Esophagus muscularis mucosa (tissue), 4 donors: ENCODE data around the gene ZNF219. TPM values are rescaled to one million over a fixed set of nuclear protein-coding genes. Genes with fewer than 3 reads are reported as not detected.

Source experiments
- DNase-seq: peaks from one replicate; pipeline ENCODE4 v3.0.0-alpha.2; 2017; ENCODE audit errors: extremely low spot score
- H3K27ac ChIP-seq, 4 donors: fragments of 200-600 bp; sonication (generic); replicated peaks in 1 of 4; 1 replicate in 3 of 4; 2 replicates in 1 of 4; pipeline ENCODE4 v1.5.1; 2016 to 2019; ENCODE audit warnings: mild to moderate bottlenecking in 1 of 4
- H3K27me3 ChIP-seq, 4 donors: fragments of 200-600 bp; sonication (generic); one replicate each; pipeline versions ENCODE4 v1.5.1 to v1.6.0; 2016 to 2019
- H3K36me3 ChIP-seq, 4 donors: fragments of 200-600 bp; sonication (generic); one replicate each; pipeline ENCODE4 v1.5.1; 2016 to 2019
- H3K4me1 ChIP-seq, 4 donors: fragments of 200-600 bp; sonication (generic); one replicate each; pipeline ENCODE4 v1.5.1; 2016 to 2019
- H3K4me3 ChIP-seq, 4 donors: fragments of 200-600 bp; sonication (generic); 1 replicate in 2 of 4; 2 replicates in 2 of 4; pipeline ENCODE4 v1.5.1; 2016 to 2019; ENCODE audit warnings: mild to moderate bottlenecking in 4 of 4, moderate library complexity in 1 of 4
- H3K9me3 ChIP-seq, 4 donors: fragments of 200-600 bp; sonication (generic); 1 replicate in 3 of 4; 2 replicates in 1 of 4; pipeline ENCODE4 v1.5.1; 2016 to 2019
- EP300 ChIP-seq: sonication (generic); formaldehyde crosslinking; IDR thresholded peaks from one replicate; pipeline ENCODE4 v1.6.1; 2017; ENCODE audit warnings: antibody characterized with exemption
- POLR2A ChIP-seq: fragments of 450-650 bp; IDR thresholded peaks from one replicate; pipeline ENCODE4 v1.6.1; 2017; ENCODE audit warnings: antibody characterized with exemption, moderate library complexity, mild to moderate bottlenecking, low read depth
- POLR2AphosphoS5 ChIP-seq, 2 donors: sonication (generic); formaldehyde crosslinking; IDR thresholded peaks; one replicate each; pipeline ENCODE4 v1.6.1; 2017; ENCODE audit warnings: antibody characterized with exemption in 2 of 2
- WGBS: methylation state at CpG from one replicate; pipeline ENCODE4 v1.1.5; 2018; 5-methylcytosine and 5-hydroxymethylcytosine counted together
- intact Hi-C: fragments of 100-400 bp; cut with DNase I; formaldehyde crosslinking; loops from one replicate; pipeline ENCODE4 v1.15.1; 2023
- total RNA-seq, 4 donors: library from RNA; depleted of rRNA; stranded (reverse); fragments of >200 nt; gene quantifications; one replicate each; pipeline versions ENCODE4 v1.1.0 to v1.2.1, GENCODE V29; 2016
- TF ChIP-seq, protein P1 (sequence below), 3 experiments: fragments of 200-600 bp in 2 of 3; fragments of 450-650 bp in 1 of 3; sonication (generic) in 2 of 3; IDR thresholded peaks; one replicate each; pipeline ENCODE4 v1.5.1; 2017 to 2019; ENCODE audit warnings: antibody characterized with exemption in 3 of 3, mild to moderate bottlenecking in 2 of 3, moderate library complexity in 1 of 3

The ZNF219 gene
- total RNA-seq, 4 donors from 2014 or later: 64.4 to 116 (median 94.3) TPM

- H3K4me3 ChIP-seq: peak overlapping the region; percentile 62 to 75 (median 71)
- TF ChIP-seq POLR2AphosphoS5 (IDR thresholded peaks at IDR 0.05) (peak; percentile 88 to 95), POLR2A (peak; percentile 75), EP300 (no peak)
- TF ChIP-seq, protein P1, sequence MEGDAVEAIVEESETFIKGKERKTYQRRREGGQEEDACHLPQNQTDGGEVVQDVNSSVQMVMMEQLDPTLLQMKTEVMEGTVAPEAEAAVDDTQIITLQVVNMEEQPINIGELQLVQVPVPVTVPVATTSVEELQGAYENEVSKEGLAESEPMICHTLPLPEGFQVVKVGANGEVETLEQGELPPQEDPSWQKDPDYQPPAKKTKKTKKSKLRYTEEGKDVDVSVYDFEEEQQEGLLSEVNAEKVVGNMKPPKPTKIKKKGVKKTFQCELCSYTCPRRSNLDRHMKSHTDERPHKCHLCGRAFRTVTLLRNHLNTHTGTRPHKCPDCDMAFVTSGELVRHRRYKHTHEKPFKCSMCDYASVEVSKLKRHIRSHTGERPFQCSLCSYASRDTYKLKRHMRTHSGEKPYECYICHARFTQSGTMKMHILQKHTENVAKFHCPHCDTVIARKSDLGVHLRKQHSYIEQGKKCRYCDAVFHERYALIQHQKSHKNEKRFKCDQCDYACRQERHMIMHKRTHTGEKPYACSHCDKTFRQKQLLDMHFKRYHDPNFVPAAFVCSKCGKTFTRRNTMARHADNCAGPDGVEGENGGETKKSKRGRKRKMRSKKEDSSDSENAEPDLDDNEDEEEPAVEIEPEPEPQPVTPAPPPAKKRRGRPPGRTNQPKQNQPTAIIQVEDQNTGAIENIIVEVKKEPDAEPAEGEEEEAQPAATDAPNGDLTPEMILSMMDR (IDR thresholded peaks at IDR 0.05): peak; percentile 49 to 86 (median 68)
- intact Hi-C loops: loop anchor here (1.0 to 10.0 kb wide), 3 partner anchors 12 to 639 kb away; partner anchors contain the start of genes PIP4P1 and PNP
- WGBS: 2% methylated on average over 21 of the region's 62 CpGs
- DNase-seq: peak; percentile 99
- no peaks in the 10 kb centered on the region for H3K36me3 ChIP-seq
- H3K9me3 ChIP-seq: no peaks in the 10 kb centered on the region
- H3K27me3 ChIP-seq: no peaks in the 10 kb centered on the region
- H3K4me1 ChIP-seq: peaks cover 44 to 60% (median 57%) of the 10 kb centered on the region in 4 donors
- H3K27ac ChIP-seq: peak overlapping the region; percentile 93 to 99 (median 98)
These were observed 5.4 kb upstream of the ZNF219 start for GRCh38 chr14:21103710-21104447.

DNA sequence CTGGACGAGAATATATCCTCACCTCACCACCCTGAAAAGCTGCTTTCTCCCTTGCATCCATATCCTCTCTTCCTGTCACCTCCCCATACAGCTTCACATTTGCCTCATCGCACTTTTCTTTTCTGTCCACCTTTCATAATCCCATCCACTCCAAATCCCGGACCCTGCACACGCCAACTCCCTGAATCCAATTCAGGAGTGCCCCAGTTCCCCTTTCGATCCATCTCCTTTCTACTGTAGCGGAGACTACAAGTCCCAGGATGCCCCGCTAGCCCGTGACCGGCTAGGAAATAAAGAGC is 4.9 kb upstream of the ZNF219 start:
- peak overlapping the region; percentile 93 to 99 (median 98) for H3K27ac ChIP-seq
- intact Hi-C loops: loop anchor here (10.0 kb wide), 1 partner anchor 639 kb away; the partner anchor contains the start of genes PIP4P1 and PNP
- no peak for DNase-seq
- no peaks in the 10 kb centered on the region for H3K36me3 ChIP-seq
- no peaks in the 10 kb centered on the region for H3K9me3 ChIP-seq
- peaks cover 45 to 60% (median 58%) of the 10 kb centered on the region in 4 donors for H3K4me1 ChIP-seq
- peak overlapping the region; percentile 62 to 75 (median 71) for H3K4me3 ChIP-seq
- WGBS: under 1% methylated on average over 9 of the region's 9 CpGs
- H3K27me3 ChIP-seq: no peaks in the 10 kb centered on the region
- TF ChIP-seq POLR2AphosphoS5 (IDR thresholded peaks at IDR 0.05) (no peak), POLR2A (no peak), EP300 (no peak)
- TF ChIP-seq, protein P1 (IDR thresholded peaks at IDR 0.05): no peak

- Histone ChIP-seq H3K27ac (peak overlapping the region; percentile 93 to 99 (median 98)), H3K4me1 (peaks cover 45 to 62% (median 60%) of the 10 kb centered on the region in 4 donors), H3K36me3 (no peaks in the 10 kb centered on the region), H3K4me3 (peak overlapping the region; percentile 62 to 75 (median 71)), H3K9me3 (no peaks in the 10 kb centered on the region), H3K27me3 (no peaks in the 10 kb centered on the region)
- 18% methylated on average over 9 of the region's 9 CpGs for WGBS
- intact Hi-C loops: loop anchor here (10.0 kb wide), 1 partner anchor 638 kb away; the partner anchor contains the start of genes PIP4P1 and PNP
- no peak for TF ChIP-seq POLR2AphosphoS5 (IDR thresholded peaks at IDR 0.05)
- no peak for TF ChIP-seq POLR2A
- TF ChIP-seq, protein P1 (IDR thresholded peaks at IDR 0.05): no peak
- TF ChIP-seq EP300: no peak
- no peak for DNase-seq
These were observed 4.3 kb upstream of the ZNF219 start for GRCh38 chr14:21102521-21103410.

DNA sequence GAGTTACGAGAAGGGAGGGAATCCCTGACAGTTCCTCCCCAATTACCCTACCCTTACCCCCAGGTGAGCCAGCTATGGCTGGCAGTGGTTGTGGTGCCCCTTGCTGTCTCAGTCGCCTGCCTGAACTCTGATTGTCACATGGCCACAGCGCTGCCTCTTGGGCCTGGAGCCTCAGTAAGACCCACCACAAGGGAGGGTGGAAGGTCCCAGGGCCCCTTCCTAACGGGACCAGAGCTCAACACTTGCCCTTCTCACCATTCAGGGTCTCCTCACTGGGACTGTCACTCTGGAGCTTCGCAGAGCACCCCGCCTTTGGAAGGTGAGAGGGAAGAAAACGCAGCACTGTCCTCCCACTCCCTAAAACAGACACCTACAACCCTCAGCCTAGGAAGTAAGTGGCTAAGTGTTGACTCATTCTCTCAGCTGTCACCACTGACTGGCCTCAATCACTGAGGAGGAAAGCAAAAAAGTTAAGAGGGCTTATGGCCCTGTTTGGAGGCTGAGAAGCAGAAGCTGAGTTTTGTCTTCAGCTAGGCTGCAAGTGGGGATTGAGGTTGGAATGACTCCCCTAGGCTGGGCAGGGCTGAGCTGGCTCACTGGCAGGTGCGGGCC is 3.5 kb upstream of the ZNF219 start:
- Histone ChIP-seq H3K4me3 (no peak overlapping the region), H3K9me3 (no peaks in the 10 kb centered on the region), H3K36me3 (no peaks in the 10 kb centered on the region), H3K27me3 (no peaks in the 10 kb centered on the region), H3K27ac (no peak overlapping the region), H3K4me1 (peaks cover 45 to 66% (median 63%) of the 10 kb centered on the region in 4 donors)
- intact Hi-C loops: loop anchor here (10.0 kb wide), 1 partner anchor 637 kb away; the partner anchor contains the start of genes PIP4P1 and PNP
- DNase-seq: no peak
- TF ChIP-seq POLR2A (no peak), EP300 (no peak), POLR2AphosphoS5 (IDR thresholded peaks at IDR 0.05) (no peak)
- TF ChIP-seq, protein P1 (IDR thresholded peaks at IDR 0.05): no peak
- 88% methylated on average over 8 of the region's 8 CpGs for WGBS
